Trophoblast cell (in vitro differentiated cells and primary cell): ENCODE results near the gene SPATS2L.

ENCODE experiments used
- DNase-seq, 2 donors: peaks; one replicate each; pipeline ENCODE4 v3.0.0-alpha.2; 2016
- H2AFZ ChIP-seq: 2 replicates; pipeline ENCODE4 v1.6.1; 2013; ENCODE audit warnings: low read length, moderate library complexity, mild to moderate bottlenecking; ENCODE audit not compliant: insufficient read depth, poor library complexity
- H2AK5ac ChIP-seq: 2 replicates; pipeline ENCODE4 v1.6.1; 2013; ENCODE audit warnings: mild to moderate bottlenecking, low read length
- H2BK120ac ChIP-seq: 2 replicates; pipeline ENCODE4 v1.6.1; 2013; ENCODE audit warnings: low read length, mild to moderate bottlenecking, moderate library complexity; ENCODE audit not compliant: insufficient read depth, poor library complexity
- H2BK12ac ChIP-seq: 2 replicates; pipeline ENCODE4 v1.6.1; 2013; ENCODE audit warnings: mild to moderate bottlenecking, low read length, moderate library complexity
- H2BK5ac ChIP-seq: 2 replicates; pipeline ENCODE4 v1.6.1; 2013; ENCODE audit warnings: low read length, low read depth, moderate library complexity, mild to moderate bottlenecking; ENCODE audit not compliant: poor library complexity
- H3K14ac ChIP-seq: 2 replicates; pipeline ENCODE4 v1.6.1; 2013; ENCODE audit warnings: mild to moderate bottlenecking, low read length
- H3K18ac ChIP-seq: 2 replicates; pipeline ENCODE4 v1.6.1; 2013; ENCODE audit warnings: mild to moderate bottlenecking, low read length
- H3K23ac ChIP-seq: 2 replicates; pipeline ENCODE4 v1.6.1; 2013; ENCODE audit warnings: low read length
- H3K27ac ChIP-seq: 2 replicates; pipeline ENCODE4 v1.5.1; 2013; ENCODE audit warnings: low read depth, mild to moderate bottlenecking, inconsistent platforms, low read length, moderate library complexity
- H3K27me3 ChIP-seq: 2 replicates; pipeline ENCODE4 v1.6.1; 2013; ENCODE audit warnings: inconsistent platforms, mild to moderate bottlenecking, low read length, moderate library complexity; ENCODE audit not compliant: insufficient read depth
- H3K36me3 ChIP-seq, 2 experiments: 1 replicate in 1 of 2; 2 replicates in 1 of 2; pipeline ENCODE4 v1.6.1; 2013; ENCODE audit warnings: low read length in 2 of 2, mild to moderate bottlenecking in 2 of 2, moderate library complexity in 1 of 2; ENCODE audit not compliant: insufficient read depth in 2 of 2, control insufficient read depth in 1 of 2
- H3K4ac ChIP-seq: 2 replicates; pipeline ENCODE4 v1.6.1; 2013; ENCODE audit warnings: low read depth, mild to moderate bottlenecking, low read length, moderate library complexity
- H3K4me1 ChIP-seq, 2 experiments: 1 replicate in 1 of 2; 2 replicates in 1 of 2; pipeline ENCODE4 v1.6.1; 2013; ENCODE audit warnings: low read length in 2 of 2, mild to moderate bottlenecking in 2 of 2, moderate library complexity in 1 of 2; ENCODE audit not compliant: insufficient read depth in 2 of 2, control insufficient read depth in 1 of 2
- H3K4me2 ChIP-seq: 2 replicates; pipeline ENCODE4 v1.6.1; 2013; ENCODE audit warnings: inconsistent platforms, mild to moderate bottlenecking, low read length, moderate library complexity
- H3K4me3 ChIP-seq: 2 replicates; pipeline ENCODE4 v1.5.1; 2013; ENCODE audit warnings: mild to moderate bottlenecking, low read depth, low read length, inconsistent platforms
- H3K79me1 ChIP-seq: one replicate; pipeline ENCODE4 v1.6.1; 2013; ENCODE audit warnings: low read length
- H3K79me2 ChIP-seq: 2 replicates; pipeline ENCODE4 v1.6.1; 2013; ENCODE audit warnings: low read length, mild to moderate bottlenecking; ENCODE audit not compliant: control insufficient read depth, insufficient read depth, poor library complexity
- H3K9ac ChIP-seq: 2 replicates; pipeline ENCODE4 v1.6.1; 2013; ENCODE audit warnings: mild to moderate bottlenecking, low read length
- H3K9me3 ChIP-seq: 2 replicates; pipeline ENCODE4 v1.6.1; 2013; ENCODE audit warnings: low read depth, mild to moderate bottlenecking, control low read depth, inconsistent platforms, low read length; ENCODE audit not compliant: insufficient read depth
- H4K12ac ChIP-seq: 2 replicates; pipeline ENCODE4 v1.6.1; 2013; ENCODE audit warnings: low read depth, mild to moderate bottlenecking, low read length, moderate library complexity
- H4K8ac ChIP-seq: 2 replicates; pipeline ENCODE4 v1.6.1; 2013; ENCODE audit warnings: low read depth, mild to moderate bottlenecking, low read length, moderate library complexity
- H4K91ac ChIP-seq: one replicate; pipeline ENCODE4 v1.6.1; 2013; ENCODE audit warnings: low read depth, mild to moderate bottlenecking, low read length, moderate library complexity
- whole genome bisulfite sequencing: extraction: QIAGEN DNeasy Blood & Tissue Kit; methylation state at CpG from one replicate; pipeline ENCODE4 v1.1.7; 2013; ENCODE audit warnings: missing lambda C conversion rate; ENCODE audit not compliant: insufficient read length, insufficient coverage; ENCODE audit errors: extremely low coverage; 5-methylcytosine and 5-hydroxymethylcytosine counted together

The SPATS2L gene

DNA sequence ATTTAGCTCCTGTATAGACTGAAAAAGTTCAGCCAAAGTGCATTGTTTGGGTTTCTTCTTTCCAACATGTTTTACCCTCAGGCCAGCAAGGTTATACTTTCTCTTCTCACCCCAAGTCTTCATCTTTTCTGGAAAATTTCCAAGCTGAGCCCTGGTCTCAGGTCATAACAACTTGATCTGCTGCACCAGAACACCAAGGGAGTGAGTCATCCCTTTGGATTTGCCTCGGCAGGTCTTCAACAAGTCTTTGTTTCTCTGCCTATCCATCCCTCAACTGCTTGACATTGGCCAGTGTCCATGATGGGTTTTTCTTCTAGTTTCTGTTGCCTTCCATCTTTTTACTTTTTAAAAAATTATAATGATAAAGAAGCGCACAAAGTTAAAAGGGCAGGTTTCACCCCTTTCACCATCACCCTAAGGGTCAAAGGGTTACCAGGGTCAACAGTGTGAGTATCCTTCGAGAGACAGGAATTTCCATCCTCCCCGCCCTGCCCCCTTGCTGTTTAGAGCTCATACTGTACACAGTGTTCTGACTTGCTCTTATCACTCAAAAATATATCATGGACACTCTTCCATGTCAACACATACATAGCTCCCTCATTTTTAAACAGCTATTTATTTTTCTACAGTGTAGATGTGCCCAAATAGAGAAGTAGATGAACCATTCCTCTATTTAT lies 5.7 kb upstream of the SPATS2L start:
- no peak overlapping the region for H3K23ac ChIP-seq
- no peaks in the 10 kb centered on the region for H3K36me3 ChIP-seq
- peak overlapping the region; percentile 92 for H2BK12ac ChIP-seq
- H3K79me1 ChIP-seq, result peaks cover 11% of the 10 kb centered on the region
- H3K4me1 ChIP-seq, result peaks cover 5 to 9% of the 10 kb centered on the region in 2 experiments
- H3K27ac ChIP-seq, result peak overlapping the region; percentile 89
- peak in 1 of 2 donors; percentile 28 for DNase-seq
- H3K18ac ChIP-seq, result no peak overlapping the region
- no peaks in the 10 kb centered on the region for H3K9me3 ChIP-seq
- no CpG with 5 or more reads among the region's 4 CpGs for WGBS
- H3K79me2 ChIP-seq, result peaks cover under 1% of the 10 kb centered on the region
- H4K8ac ChIP-seq, result no peak overlapping the region
- H4K91ac ChIP-seq, result no peak overlapping the region
- H3K4me2 ChIP-seq, result no peak overlapping the region
- peak overlapping the region; percentile 70 for H2BK120ac ChIP-seq
- H3K27me3 ChIP-seq, result no peaks in the 10 kb centered on the region
- peak overlapping the region; percentile 88 for H2BK5ac ChIP-seq
- H4K12ac ChIP-seq, result no peak overlapping the region
- H3K9ac ChIP-seq, result no peak overlapping the region
- no peak overlapping the region for H3K4me3 ChIP-seq
- H2AFZ ChIP-seq, result no peak overlapping the region
- no peak overlapping the region for H2AK5ac ChIP-seq
- H3K14ac ChIP-seq, result no peak overlapping the region
- H3K4ac ChIP-seq, result no peak overlapping the region

DNA sequence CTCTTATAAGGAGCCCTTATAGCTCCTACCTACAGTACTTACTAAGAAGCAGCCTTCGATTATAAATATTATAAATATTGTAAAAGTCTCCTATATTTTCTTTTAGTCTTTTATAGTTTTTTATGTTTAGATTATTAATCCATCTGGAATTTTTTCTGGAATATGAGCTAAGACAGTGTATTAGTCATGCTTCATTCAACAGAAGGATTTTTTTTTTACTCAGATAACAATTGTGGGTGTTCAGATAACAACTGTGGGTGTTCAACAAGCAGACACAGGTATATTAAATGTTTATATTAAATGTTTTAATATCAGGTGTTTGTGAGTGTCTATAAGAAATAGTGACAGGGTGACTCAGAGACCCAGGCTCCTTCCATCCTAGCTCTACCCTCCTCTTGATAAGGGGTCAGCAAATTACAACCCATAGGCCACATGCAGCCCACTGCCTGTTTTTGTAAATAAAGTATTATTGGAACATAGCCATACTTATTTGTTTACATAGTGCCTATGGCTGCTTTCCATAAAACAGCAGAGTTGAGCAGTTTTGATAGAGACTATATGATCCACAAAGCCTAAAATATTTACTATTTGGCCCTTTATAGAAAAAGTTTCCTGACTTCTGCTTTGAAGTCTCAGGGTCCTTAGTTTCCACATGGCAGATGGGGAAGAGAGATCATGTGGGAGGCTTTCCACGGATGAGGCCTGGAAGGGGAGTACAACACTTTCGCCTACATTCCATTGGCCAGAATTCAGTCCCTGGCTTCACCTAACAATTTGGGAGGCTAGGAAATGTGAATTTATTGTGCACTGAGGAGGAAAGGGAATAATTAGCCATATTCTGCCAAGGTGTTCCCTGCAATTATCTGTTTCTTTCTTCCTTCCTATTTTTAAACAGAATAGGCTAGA lies 4.3 kb upstream of the SPATS2L start:
- Histone ChIP-seq H2AK5ac (no peak overlapping the region), H3K4ac (peak overlapping the region; percentile 58), H3K27me3 (no peaks in the 10 kb centered on the region), H2BK5ac (peak overlapping the region; percentile 22), H3K36me3 (no peaks in the 10 kb centered on the region), H3K14ac (no peak overlapping the region), H3K4me2 (no peak overlapping the region), H3K9me3 (no peaks in the 10 kb centered on the region), H2AFZ (no peak overlapping the region), H2BK120ac (no peak overlapping the region), H4K91ac (peak overlapping the region; percentile 77), H3K27ac (no peak overlapping the region), H2BK12ac (peak overlapping the region; percentile 51), H3K79me2 (peaks cover 10% of the 10 kb centered on the region), H3K23ac (no peak overlapping the region), H4K8ac (no peak overlapping the region), H3K18ac (no peak overlapping the region), H3K4me3 (no peak overlapping the region), H3K4me1 (peaks cover 5 to 9% of the 10 kb centered on the region in 2 experiments), H3K9ac (no peak overlapping the region), H3K79me1 (peaks cover 23% of the 10 kb centered on the region), H4K12ac (no peak overlapping the region)
- no peak for DNase-seq
- no CpG with 5 or more reads among the region's 3 CpGs for WGBS

DNA sequence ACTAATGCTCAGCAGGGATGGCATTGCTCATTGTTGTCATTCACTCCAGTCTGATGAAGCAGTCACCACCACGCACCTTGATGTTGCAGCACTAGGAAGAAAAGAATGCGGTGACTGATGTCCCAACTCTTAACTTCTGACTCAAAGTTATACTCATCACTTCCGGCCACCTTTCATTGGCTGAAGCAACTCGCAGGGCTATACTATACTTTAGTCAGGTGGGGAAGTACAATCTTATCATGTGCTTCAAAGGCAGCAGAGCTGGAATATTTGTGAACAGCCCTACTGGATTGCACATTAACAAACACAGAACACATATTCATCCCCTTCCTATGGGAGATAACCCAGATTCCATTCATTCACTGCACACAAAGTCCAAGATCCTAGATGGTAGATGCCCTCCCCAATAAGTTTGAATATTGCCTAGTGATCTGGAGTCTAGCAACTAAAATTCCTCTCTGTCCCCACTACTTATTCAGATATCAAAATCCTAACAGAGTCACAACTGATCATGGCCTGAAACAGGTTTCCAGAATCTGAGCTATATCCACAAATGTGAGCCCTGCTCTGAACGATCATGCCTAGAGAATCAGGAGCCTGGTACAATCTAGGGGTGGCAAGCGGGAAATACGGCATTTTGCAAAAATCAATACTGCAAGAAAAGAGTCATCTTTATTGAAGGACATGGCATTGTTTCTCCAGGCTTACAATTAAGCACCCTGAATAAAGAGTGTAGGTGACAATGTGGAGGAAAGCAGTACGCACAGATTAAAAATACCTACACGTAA lies 3.4 kb upstream of the SPATS2L start:
- H3K4me2 ChIP-seq, result no peak overlapping the region
- no peak overlapping the region for H4K8ac ChIP-seq
- no peaks in the 10 kb centered on the region for H3K9me3 ChIP-seq
- H3K36me3 ChIP-seq, result no peaks in the 10 kb centered on the region
- peaks cover 5 to 9% of the 10 kb centered on the region in 2 experiments for H3K4me1 ChIP-seq
- peaks cover 28% of the 10 kb centered on the region for H3K79me1 ChIP-seq
- H3K4ac ChIP-seq, result no peak overlapping the region
- no peak overlapping the region for H3K27ac ChIP-seq
- no peak overlapping the region for H3K18ac ChIP-seq
- H3K79me2 ChIP-seq, result peaks cover 15% of the 10 kb centered on the region
- no peak overlapping the region for H3K23ac ChIP-seq
- no peak overlapping the region for H3K14ac ChIP-seq
- peak overlapping the region; percentile 68 for H2BK120ac ChIP-seq
- H3K27me3 ChIP-seq, result no peaks in the 10 kb centered on the region
- H3K9ac ChIP-seq, result no peak overlapping the region
- DNase-seq, result peak; percentile 73 to 82
- H3K4me3 ChIP-seq, result no peak overlapping the region
- H2AFZ ChIP-seq, result no peak overlapping the region
- H4K91ac ChIP-seq, result peak overlapping the region; percentile 28
- peak overlapping the region; percentile 65 for H2BK12ac ChIP-seq
- H2AK5ac ChIP-seq, result no peak overlapping the region
- no peak overlapping the region for H4K12ac ChIP-seq
- no CpG with 5 or more reads among the region's 9 CpGs for WGBS
- no peak overlapping the region for H2BK5ac ChIP-seq

DNA sequence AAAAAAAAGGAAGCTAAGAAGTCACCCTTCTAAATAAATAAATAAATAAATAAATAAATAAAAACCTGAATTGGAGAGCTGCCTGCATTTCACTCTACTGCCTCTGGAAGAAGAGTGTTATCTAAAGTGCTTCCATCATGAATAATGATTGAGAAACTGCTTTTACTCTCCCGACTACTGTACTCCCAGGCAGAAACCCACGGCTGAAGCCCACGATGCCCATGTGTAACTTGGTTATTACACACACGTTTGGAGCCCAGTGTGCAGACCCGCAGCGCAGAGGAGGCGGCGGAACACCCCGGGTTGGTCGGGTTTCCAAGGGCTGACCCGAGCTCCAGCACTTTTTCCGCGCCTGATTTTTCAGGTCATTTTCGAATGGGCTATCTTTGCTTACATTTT lies 697 bp upstream of the SPATS2L start:
- Histone ChIP-seq H2AK5ac (no peak overlapping the region), H4K12ac (peak overlapping the region; percentile 63), H2BK12ac (peak overlapping the region; percentile 71), H3K4ac (peak overlapping the region; percentile 13), H3K4me3 (peak overlapping the region; percentile 54), H3K4me1 (peaks cover 9 to 10% of the 10 kb centered on the region in 2 experiments), H3K27ac (peak overlapping the region; percentile 98), H3K14ac (peak overlapping the region; percentile 38), H2BK5ac (peak overlapping the region; percentile 91), H3K18ac (peak overlapping the region; percentile 85), H3K4me2 (peak overlapping the region; percentile 72), H2BK120ac (peak overlapping the region; percentile 91), H4K91ac (peak overlapping the region; percentile 67), H3K36me3 (no peaks in the 10 kb centered on the region), H2AFZ (peak overlapping the region; percentile 50), H3K79me1 (peaks cover 22% of the 10 kb centered on the region), H3K79me2 (peaks cover 18% of the 10 kb centered on the region), H3K9me3 (no peaks in the 10 kb centered on the region), H3K27me3 (no peaks in the 10 kb centered on the region), H4K8ac (peak overlapping the region; percentile 8), H3K23ac (no peak overlapping the region), H3K9ac (peak overlapping the region; percentile 11)
- WGBS, result no CpG with 5 or more reads among the region's 14 CpGs
- peak; percentile 25 to 59 for DNase-seq
